Stomach smooth muscle (tissue), 2 donors: ENCODE data around the gene FHIP2A.
"Not testable (repeated sequence)": the region's sequence is repeated elsewhere in the genome, so short reads cannot be mapped to it uniquely, and the experiment has no call there.

Experiments used
- H3K27ac ChIP-seq: one replicate; pipeline ENCODE4 v1.7.0; 2013; ENCODE audit warnings: mild to moderate bottlenecking, low read length, inconsistent platforms
- H3K27me3 ChIP-seq, 2 donors: one replicate each; pipeline ENCODE4 v1.7.0; 2013; ENCODE audit warnings: low read length in 2 of 2; ENCODE audit not compliant: insufficient read depth in 2 of 2, control insufficient read depth in 1 of 2
- H3K36me3 ChIP-seq, 2 donors: one replicate each; pipeline ENCODE4 v1.7.0; 2013; ENCODE audit warnings: low read length in 2 of 2; ENCODE audit not compliant: control insufficient read depth in 2 of 2, insufficient read depth in 2 of 2
- H3K4me1 ChIP-seq: one replicate; pipeline ENCODE4 v1.7.0; 2013; ENCODE audit warnings: low read length; ENCODE audit not compliant: control insufficient read depth, insufficient read depth
- H3K4me3 ChIP-seq, 2 donors: one replicate each; pipeline ENCODE4 v1.7.0; 2013; ENCODE audit warnings: low read length in 2 of 2
- H3K9ac ChIP-seq, 2 donors: one replicate each; pipeline ENCODE4 v1.7.0; 2013; ENCODE audit warnings: low read length in 2 of 2, mild to moderate bottlenecking in 1 of 2
- H3K9me3 ChIP-seq, 2 donors: one replicate each; pipeline ENCODE4 v1.7.0; 2013; ENCODE audit warnings: low read length in 2 of 2; ENCODE audit not compliant: control insufficient read depth in 2 of 2
- donor health status: healthy.
- donor health status: Pancreatic carcinoma.

The FHIP2A gene, protein sequence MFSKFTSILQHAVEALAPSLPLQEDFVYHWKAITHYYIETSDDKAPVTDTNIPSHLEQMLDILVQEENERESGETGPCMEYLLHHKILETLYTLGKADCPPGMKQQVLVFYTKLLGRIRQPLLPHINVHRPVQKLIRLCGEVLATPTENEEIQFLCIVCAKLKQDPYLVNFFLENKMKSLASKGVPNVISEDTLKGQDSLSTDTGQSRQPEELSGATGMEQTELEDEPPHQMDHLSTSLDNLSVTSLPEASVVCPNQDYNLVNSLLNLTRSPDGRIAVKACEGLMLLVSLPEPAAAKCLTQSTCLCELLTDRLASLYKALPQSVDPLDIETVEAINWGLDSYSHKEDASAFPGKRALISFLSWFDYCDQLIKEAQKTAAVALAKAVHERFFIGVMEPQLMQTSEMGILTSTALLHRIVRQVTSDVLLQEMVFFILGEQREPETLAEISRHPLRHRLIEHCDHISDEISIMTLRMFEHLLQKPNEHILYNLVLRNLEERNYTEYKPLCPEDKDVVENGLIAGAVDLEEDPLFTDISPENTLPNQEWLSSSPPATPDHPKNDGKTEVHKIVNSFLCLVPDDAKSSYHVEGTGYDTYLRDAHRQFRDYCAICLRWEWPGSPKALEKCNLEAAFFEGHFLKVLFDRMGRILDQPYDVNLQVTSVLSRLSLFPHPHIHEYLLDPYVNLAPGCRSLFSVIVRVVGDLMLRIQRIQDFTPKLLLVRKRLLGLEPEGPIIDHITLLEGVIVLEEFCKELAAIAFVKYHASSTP

GRCh38 chr10:114821293-114821914 is at the start of gene FHIP2A:
Gene FHIP2A (plus strand): TSS chr10:114821780. CDS start chr10:114822079, 299 bp downstream.
- no peaks in the 10 kb centered on the region for H3K27me3 ChIP-seq
- H3K27ac ChIP-seq = peak within 1 kb of the TSS; percentile 76
- peak within 1 kb of the TSS; percentile 89 to 91 for H3K9ac ChIP-seq
- peak within 1 kb of the TSS; percentile 89 to 91 for H3K4me3 ChIP-seq
- H3K36me3 ChIP-seq = no peaks in the 10 kb centered on the region
- peaks cover 3% of the 10 kb centered on the region for H3K4me1 ChIP-seq
- H3K9me3 ChIP-seq = no peaks in the 10 kb centered on the region

- Histone ChIP-seq H3K27ac (no peak overlapping the region), H3K4me1 (peaks cover under 1% of the 10 kb centered on the region), H3K36me3 (no peaks in the 10 kb centered on the region), H3K9me3 (no peaks in the 10 kb centered on the region), H3K4me3 (no peak overlapping the region), H3K27me3 (no peaks in the 10 kb centered on the region), H3K9ac (no peak overlapping the region)
Measured at GRCh38 chr10:114772496-114773196, 48.9 kb upstream of the FHIP2A start.

DNA sequence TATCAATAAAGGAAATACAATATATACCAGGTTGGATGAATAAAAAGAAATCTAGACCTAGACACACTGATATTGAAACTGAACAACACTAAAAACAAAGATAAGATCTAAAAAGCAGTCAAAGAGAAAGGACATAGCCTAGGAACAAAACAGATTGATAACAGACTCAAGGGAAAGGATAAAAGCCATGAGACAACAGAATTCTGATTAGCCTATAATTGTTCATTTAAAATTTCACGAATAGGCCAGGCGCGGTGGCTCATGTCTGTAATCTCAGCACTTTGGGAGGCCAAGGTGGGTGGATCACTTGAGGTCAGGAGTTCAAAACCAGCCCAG is 48.4 kb upstream of the FHIP2A start:
- Histone ChIP-seq H3K4me3 (no peak overlapping the region), H3K9me3 (no peaks in the 10 kb centered on the region), H3K27me3 (no peaks in the 10 kb centered on the region), H3K4me1 (no peaks in the 10 kb centered on the region), H3K27ac (no peak overlapping the region), H3K36me3 (no peaks in the 10 kb centered on the region), H3K9ac (no peak overlapping the region)

DNA sequence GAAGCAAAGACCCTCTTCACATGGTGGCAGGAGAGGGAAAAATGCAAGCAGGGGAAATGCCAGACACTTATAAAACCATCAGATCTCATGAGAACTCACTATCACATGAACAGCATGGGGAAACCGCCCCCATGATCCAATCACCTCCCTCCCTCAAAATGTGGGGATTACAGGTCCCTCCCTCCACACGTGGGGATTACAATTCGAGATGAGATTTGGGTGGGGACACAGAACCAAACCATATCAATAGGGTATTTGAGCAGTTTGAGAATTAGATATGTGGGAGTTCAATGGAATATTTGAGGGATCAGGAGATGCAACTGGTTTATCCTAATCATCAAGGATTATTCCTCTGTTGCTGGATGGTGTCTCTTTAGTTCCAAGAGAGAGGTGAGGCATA is 46.5 kb upstream of the FHIP2A start:
- not testable (repeated sequence) for H3K9ac ChIP-seq, H3K27ac ChIP-seq, H3K9me3 ChIP-seq, H3K4me1 ChIP-seq, H3K36me3 ChIP-seq, H3K4me3 ChIP-seq, H3K27me3 ChIP-seq

- no peaks in the 10 kb centered on the region for H3K27me3 ChIP-seq
- H3K4me1 ChIP-seq = no peaks in the 10 kb centered on the region
- no peak overlapping the region for H3K9ac ChIP-seq
- H3K36me3 ChIP-seq = no peaks in the 10 kb centered on the region
- no peaks in the 10 kb centered on the region for H3K9me3 ChIP-seq
- H3K27ac ChIP-seq = no peak overlapping the region
- no peak overlapping the region for H3K4me3 ChIP-seq
Measured at GRCh38 chr10:114777415-114777814, 44.2 kb upstream of the FHIP2A start.

GRCh38 chr10:114779803-114780576 is 41.6 kb upstream of the FHIP2A start:
- H3K4me1 ChIP-seq = no peaks in the 10 kb centered on the region
- no peak overlapping the region for H3K4me3 ChIP-seq
- H3K36me3 ChIP-seq = no peaks in the 10 kb centered on the region
- H3K9me3 ChIP-seq = no peaks in the 10 kb centered on the region
- no peak overlapping the region for H3K27ac ChIP-seq
- H3K9ac ChIP-seq = no peak overlapping the region
- no peaks in the 10 kb centered on the region for H3K27me3 ChIP-seq

DNA sequence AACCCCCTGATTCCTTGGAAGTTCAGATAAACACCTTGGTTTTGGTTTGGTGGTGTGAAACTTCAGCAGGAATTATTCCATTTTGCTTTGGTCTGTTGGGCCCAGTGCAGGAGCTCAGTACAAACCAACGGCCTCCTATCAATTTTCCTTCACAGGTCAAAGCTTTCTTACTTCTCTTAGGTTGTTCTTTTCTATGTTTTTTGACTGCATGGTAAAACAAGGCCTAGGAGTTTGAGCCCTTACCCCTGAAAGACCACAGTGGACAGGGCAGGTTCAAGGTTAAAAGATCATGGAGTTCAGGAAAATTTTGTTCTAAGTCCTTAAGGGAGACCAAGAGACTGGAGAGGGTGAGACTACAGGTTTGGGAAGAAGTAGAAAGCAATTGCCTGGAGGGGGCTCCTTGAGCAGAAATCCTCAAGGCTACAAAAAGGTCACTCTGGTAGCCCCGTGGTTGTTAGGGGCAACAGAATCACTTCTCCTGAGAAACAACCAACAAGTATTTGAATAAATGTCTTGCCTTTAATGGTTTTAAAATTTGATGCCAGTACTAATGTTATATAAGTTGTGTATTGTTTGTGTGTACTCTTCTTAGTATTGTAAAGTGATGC is 40.9 kb upstream of the FHIP2A start:
- no peaks in the 10 kb centered on the region for H3K27me3 ChIP-seq
- no peaks in the 10 kb centered on the region for H3K4me1 ChIP-seq
- H3K4me3 ChIP-seq = no peak overlapping the region
- no peaks in the 10 kb centered on the region for H3K36me3 ChIP-seq
- no peak overlapping the region for H3K27ac ChIP-seq
- no peak overlapping the region for H3K9ac ChIP-seq
- H3K9me3 ChIP-seq = no peaks in the 10 kb centered on the region

- H3K36me3 ChIP-seq = no peaks in the 10 kb centered on the region
- H3K9ac ChIP-seq = no peak overlapping the region
- H3K27me3 ChIP-seq = no peaks in the 10 kb centered on the region
- no peak overlapping the region for H3K27ac ChIP-seq
- no peaks in the 10 kb centered on the region for H3K9me3 ChIP-seq
- no peak overlapping the region for H3K4me3 ChIP-seq
- H3K4me1 ChIP-seq = no peaks in the 10 kb centered on the region
Measured at GRCh38 chr10:114782666-114783065, 38.9 kb upstream of the FHIP2A start.

DNA sequence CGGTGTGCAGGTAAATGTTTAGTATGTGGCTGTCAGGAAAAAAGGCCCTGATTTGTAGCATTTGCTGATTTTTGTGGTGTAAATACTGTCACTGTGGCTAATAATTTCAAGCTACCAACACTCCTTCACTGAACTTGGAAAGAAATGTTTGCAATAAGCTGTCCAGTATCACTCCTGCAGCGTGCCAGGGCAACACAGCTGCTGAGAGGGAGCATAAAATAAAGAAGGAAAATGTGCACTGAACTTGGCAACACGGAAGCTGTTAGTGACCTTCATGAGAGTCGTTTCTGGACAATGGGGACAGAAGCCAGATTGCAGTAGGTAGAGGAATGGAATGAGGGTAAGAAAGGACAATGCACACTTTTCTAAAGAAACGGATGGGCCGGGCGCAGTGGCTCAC is 37.9 kb upstream of the FHIP2A start:
- no peak overlapping the region for H3K9ac ChIP-seq
- H3K4me3 ChIP-seq = no peak overlapping the region
- no peak overlapping the region for H3K27ac ChIP-seq
- H3K27me3 ChIP-seq = no peaks in the 10 kb centered on the region
- H3K9me3 ChIP-seq = no peaks in the 10 kb centered on the region
- no peaks in the 10 kb centered on the region for H3K4me1 ChIP-seq
- no peaks in the 10 kb centered on the region for H3K36me3 ChIP-seq

DNA sequence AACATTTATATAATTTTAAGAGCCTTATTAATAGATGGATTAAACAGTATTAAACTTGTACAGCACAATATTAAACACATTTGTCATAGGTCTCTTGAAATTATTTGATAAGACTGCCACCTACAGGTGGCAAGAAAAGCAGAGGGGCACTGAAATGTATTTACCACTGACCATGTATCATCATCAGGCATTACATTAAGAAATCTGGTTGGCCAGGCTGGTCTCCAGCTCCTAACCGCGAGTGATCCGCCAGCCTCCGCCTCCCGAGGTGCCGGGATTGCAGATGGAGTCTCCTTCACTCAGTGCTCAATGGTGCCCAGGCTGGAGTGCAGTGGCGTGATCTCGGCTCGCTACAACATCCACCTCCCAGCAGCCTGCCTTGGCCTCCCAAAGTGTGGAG is 35.1 kb upstream of the FHIP2A start:
- H3K36me3 ChIP-seq, H3K9ac ChIP-seq, H3K4me1 ChIP-seq, H3K27ac ChIP-seq, H3K27me3 ChIP-seq, H3K9me3 ChIP-seq, H3K4me3 ChIP-seq: not testable (repeated sequence)
